HL-60 (cell line): ENCODE measurements around the gene EIF1AX.

Source experiments
- CTCF ChIP-seq: IDR thresholded peaks from one replicate; pipeline ENCODE4 v1.5.1; 2011; ENCODE audit warnings: low read length, control low read depth, inconsistent platforms; ENCODE audit not compliant: insufficient read depth
- REST ChIP-seq: IDR thresholded peaks from 2 replicates; pipeline ENCODE4 v1.6.1; 2012; ENCODE audit warnings: low read depth; ENCODE audit not compliant: insufficient replicate concordance

GRCh38 chrX:20111271-20111670 lies 30.4 kb downstream of the EIF1AX start:
- TF ChIP-seq CTCF: no peak
- TF ChIP-seq REST: no peak
